HUES64 (cell line): ENCODE results near the gene INSRR.

Experiments
- H3K27ac ChIP-seq: 2 replicates; pipeline ENCODE4 v1.7.0; 2013; ENCODE audit warnings: low read depth, low read length, inconsistent platforms
- H3K27me3 ChIP-seq: 2 replicates; pipeline ENCODE4 v1.6.1; 2013; ENCODE audit warnings: mild to moderate bottlenecking, low read length; ENCODE audit not compliant: insufficient read depth
- H3K36me3 ChIP-seq: 2 replicates; pipeline ENCODE4 v1.6.1; 2013; ENCODE audit warnings: mild to moderate bottlenecking, low read length; ENCODE audit not compliant: insufficient read depth
- H3K4me1 ChIP-seq: 2 replicates; pipeline ENCODE4 v1.6.1; 2013; ENCODE audit warnings: mild to moderate bottlenecking, low read length, moderate library complexity; ENCODE audit not compliant: insufficient read depth
- H3K4me3 ChIP-seq: 2 replicates; pipeline ENCODE4 v1.5.1; 2013; ENCODE audit warnings: mild to moderate bottlenecking, low read length, moderate library complexity
- H3K9ac ChIP-seq: 2 replicates; pipeline ENCODE4 v1.6.1; 2013; ENCODE audit warnings: mild to moderate bottlenecking, low read depth, low read length
- H3K9me3 ChIP-seq: 2 replicates; pipeline ENCODE4 v1.6.1; 2013; ENCODE audit warnings: low read depth, low read length; ENCODE audit not compliant: insufficient read depth
- WGBS: fragments of 150-250, 120-280 bp; methylation state at CpG from one replicate; pipeline ENCODE4 v1.1.7; 2013; ENCODE audit warnings: missing lambda C conversion rate; 5-methylcytosine and 5-hydroxymethylcytosine counted together

INSRR gene

DNA sequence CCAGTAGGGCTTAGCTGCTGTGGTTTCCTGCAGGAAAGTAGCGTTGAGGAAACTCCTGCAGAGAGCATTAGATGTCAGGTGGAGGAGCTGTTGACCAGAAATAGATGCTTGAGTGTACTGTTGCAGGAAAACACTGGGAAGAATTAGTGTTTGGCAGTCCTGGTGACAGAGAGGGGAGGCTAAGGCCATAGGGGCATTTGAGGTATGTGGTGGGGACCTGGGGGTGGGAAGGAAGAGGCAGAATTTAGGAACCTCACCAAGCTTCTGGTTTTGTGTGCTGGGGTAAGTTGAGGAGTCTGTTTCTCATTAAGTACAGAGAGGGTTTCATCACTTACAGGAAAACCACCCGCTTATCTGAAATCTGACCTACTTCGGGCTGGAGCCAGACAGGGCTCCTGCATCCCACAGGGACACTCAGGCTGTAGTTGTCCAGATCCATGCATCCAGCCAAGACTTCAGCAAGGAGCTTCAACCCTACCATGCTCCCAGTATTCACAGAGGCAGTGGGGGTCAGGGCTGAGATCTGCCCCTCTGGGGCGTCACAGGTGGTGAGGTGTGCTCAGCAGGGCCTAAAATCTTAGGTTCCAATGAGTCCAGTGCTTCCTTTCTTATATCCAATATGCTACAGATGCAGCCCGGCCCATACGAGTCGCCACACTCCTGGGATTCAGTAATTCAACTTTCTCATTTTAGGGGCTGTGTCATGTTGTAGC lies 57.4 kb downstream of the INSRR start:
- 81% methylated on average over 7 of the region's 7 CpGs for WGBS
- H3K4me3 ChIP-seq: no peak overlapping the region
- 0 out of 2 replicates have a peak, but pooled peaks cover 2% of the 10 kb centered on the region for H3K4me1 ChIP-seq
- no peaks in the 10 kb centered on the region for H3K9me3 ChIP-seq
- H3K36me3 ChIP-seq: peaks cover 55% of the 10 kb centered on the region
- H3K27ac ChIP-seq: no peak overlapping the region
- H3K27me3 ChIP-seq: no peaks in the 10 kb centered on the region
- H3K9ac ChIP-seq: no peak overlapping the region

- no peaks in the 10 kb centered on the region for H3K9me3 ChIP-seq
- no peaks in the 10 kb centered on the region for H3K27me3 ChIP-seq
- H3K36me3 ChIP-seq: peaks cover 97% of the 10 kb centered on the region
- H3K9ac ChIP-seq: no peak overlapping the region
- 34% methylated on average over 4 of the region's 4 CpGs for WGBS
- no peak overlapping the region for H3K27ac ChIP-seq
- H3K4me1 ChIP-seq: no peaks in the 10 kb centered on the region
- no peak overlapping the region for H3K4me3 ChIP-seq
These were observed 61.6 kb downstream of the INSRR start for GRCh38 chr1:156797212-156797871.

- H3K27me3 ChIP-seq: no peaks in the 10 kb centered on the region
- H3K4me3 ChIP-seq: no peak overlapping the region
- H3K36me3 ChIP-seq: peaks cover 98% of the 10 kb centered on the region
- no peak overlapping the region for H3K9ac ChIP-seq
- H3K27ac ChIP-seq: no peak overlapping the region
- H3K9me3 ChIP-seq: no peaks in the 10 kb centered on the region
- no peaks in the 10 kb centered on the region for H3K4me1 ChIP-seq
- WGBS: 91% methylated on average over 8 of the region's 8 CpGs
These were observed 62.4 kb downstream of the INSRR start for GRCh38 chr1:156796340-156797097.

GRCh38 chr1:156795787-156796186 lies 63.1 kb downstream of the INSRR start:
- Histone ChIP-seq H3K9ac (no peak overlapping the region), H3K4me1 (no peaks in the 10 kb centered on the region), H3K27me3 (no peaks in the 10 kb centered on the region), H3K9me3 (no peaks in the 10 kb centered on the region), H3K4me3 (no peak overlapping the region), H3K36me3 (peaks cover 98% of the 10 kb centered on the region), H3K27ac (no peak overlapping the region)
- 78% methylated on average over 7 of the region's 7 CpGs for WGBS

DNA sequence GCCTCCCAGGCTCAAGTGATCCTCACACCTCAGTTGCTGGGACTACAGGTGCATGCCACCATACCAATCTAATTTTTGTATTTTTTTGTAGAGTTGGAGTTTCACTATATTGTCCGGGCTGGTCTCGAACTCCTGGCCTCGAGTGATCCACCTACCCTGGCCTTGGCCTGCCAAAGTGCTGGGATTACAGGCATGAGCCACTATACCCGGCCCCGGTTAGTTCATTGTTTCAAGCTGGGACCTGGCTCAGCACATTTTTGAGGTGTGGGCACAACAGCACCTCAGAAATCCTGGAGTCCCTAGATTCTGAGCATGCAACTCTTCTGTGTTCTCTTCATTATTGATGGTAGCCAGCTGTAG lies 63.6 kb downstream of the INSRR start:
- Histone ChIP-seq H3K36me3 (peaks cover 98% of the 10 kb centered on the region), H3K27ac (no peak overlapping the region), H3K9ac (no peak overlapping the region), H3K4me1 (no peaks in the 10 kb centered on the region), H3K27me3 (no peaks in the 10 kb centered on the region), H3K9me3 (no peaks in the 10 kb centered on the region), H3K4me3 (no peak overlapping the region)
- 94% methylated on average over 5 of the region's 5 CpGs for WGBS

DNA sequence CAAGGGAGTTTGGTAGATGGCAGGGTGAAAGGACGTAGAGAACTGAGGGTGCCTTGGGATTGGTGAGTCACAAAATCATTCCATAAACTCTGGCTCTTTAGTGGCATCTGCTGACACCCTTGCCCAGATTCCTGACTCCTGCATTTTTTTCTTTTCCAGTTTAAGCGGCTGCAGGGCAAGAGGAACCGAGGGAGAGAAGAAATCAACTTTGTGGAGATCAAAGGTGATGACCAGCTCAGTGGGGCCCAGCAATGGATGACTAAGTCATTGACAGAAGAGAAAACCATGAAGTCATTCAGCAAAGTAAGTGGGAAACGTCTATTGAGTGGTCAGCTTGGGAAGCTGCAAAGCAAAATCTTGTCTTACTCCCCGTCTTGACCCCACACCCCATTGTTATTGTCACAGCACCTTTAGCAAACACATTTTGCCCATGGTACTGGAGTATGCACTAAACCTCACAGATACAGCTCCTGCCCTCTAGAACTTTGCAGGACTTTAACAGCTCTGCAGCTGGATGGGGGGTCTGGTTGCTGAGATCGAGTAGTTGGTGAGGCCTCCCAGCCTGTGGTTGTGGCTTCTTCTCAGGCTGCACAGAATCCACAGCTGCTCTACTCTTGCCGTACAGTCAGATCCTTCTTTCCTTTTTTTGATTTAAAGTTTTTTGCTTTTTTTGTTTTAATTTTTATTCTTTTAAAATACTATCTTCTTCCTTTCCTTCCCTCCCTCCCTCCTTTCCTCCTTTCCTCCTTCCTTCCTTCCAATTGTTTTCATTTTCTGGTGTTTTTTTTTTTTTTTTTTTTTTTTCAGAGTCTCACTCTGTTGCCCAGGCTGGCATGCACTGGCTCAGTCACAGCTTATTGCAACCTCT lies 64.2 kb downstream of the INSRR start:
- Histone ChIP-seq H3K4me3 (no peak overlapping the region), H3K27ac (no peak overlapping the region), H3K27me3 (no peaks in the 10 kb centered on the region), H3K9me3 (no peaks in the 10 kb centered on the region), H3K4me1 (no peaks in the 10 kb centered on the region), H3K9ac (no peak overlapping the region), H3K36me3 (peaks cover 95% of the 10 kb centered on the region)
- WGBS: 74% methylated on average over 7 of the region's 7 CpGs
